DND-41 (cell line): ENCODE results near the gene ACCS.

Source experiments
- ATAC-seq: fragments of 200-7000 bp; cut with Tn5 transposase; 3 replicates; pipeline ENCODE4 v1.9.1; 2021; ENCODE audit warnings: low read depth; ENCODE audit not compliant: insufficient read depth
- DNase-seq: peaks from one replicate; pipeline ENCODE4 v3.0.0-alpha.2; 2020
- H2AFZ ChIP-seq: 2 replicates; pipeline ENCODE4 v1.6.0; 2012; ENCODE audit warnings: low read depth, low read length
- H3K27ac ChIP-seq: 2 replicates; pipeline ENCODE4 v1.5.1; 2012; ENCODE audit warnings: low read length, inconsistent platforms
- H3K27me3 ChIP-seq: fragments of 200-600 bp; sonication (generic); 2 replicates; pipeline ENCODE4 v1.6.0; 2012; ENCODE audit warnings: low read length, mild to moderate bottlenecking, inconsistent platforms; ENCODE audit not compliant: insufficient read depth, poor library complexity
- H3K36me3 ChIP-seq: 2 replicates; pipeline ENCODE4 v1.5.1; 2012; ENCODE audit warnings: low read length, inconsistent platforms; ENCODE audit not compliant: insufficient read depth
- H3K4me1 ChIP-seq: 2 replicates; pipeline ENCODE4 v1.5.1; 2012; ENCODE audit warnings: mild to moderate bottlenecking, low read length; ENCODE audit not compliant: insufficient read depth
- H3K4me2 ChIP-seq: 2 replicates; pipeline ENCODE4 v1.6.0; 2012; ENCODE audit warnings: mild to moderate bottlenecking, moderate library complexity, low read length, inconsistent platforms; ENCODE audit not compliant: insufficient read depth
- H3K4me3 ChIP-seq, 2 experiments: fragments of 200-600 bp in 1 of 2; shearing (Covaris generic) in 1 of 2; 2 replicates each; pipeline ENCODE4 v1.5.1; 2012 to 2016; ENCODE audit warnings: inconsistent platforms in 2 of 2, low read length in 2 of 2, mild to moderate bottlenecking in 2 of 2, low read depth in 1 of 2, moderate library complexity in 1 of 2
- H3K79me2 ChIP-seq: 2 replicates; pipeline ENCODE4 v1.6.0; 2012; ENCODE audit warnings: low read length, inconsistent platforms; ENCODE audit not compliant: insufficient read depth
- H3K9ac ChIP-seq: 2 replicates; pipeline ENCODE4 v1.6.0; 2012; ENCODE audit warnings: low read depth, mild to moderate bottlenecking, inconsistent platforms, low read length, moderate library complexity
- H3K9me3 ChIP-seq: 2 replicates; pipeline ENCODE4 v1.5.1; 2012; ENCODE audit warnings: low read length, moderate library complexity, mild to moderate bottlenecking, inconsistent platforms; ENCODE audit not compliant: insufficient read depth, severe bottlenecking
- H4K20me1 ChIP-seq: 2 replicates; pipeline ENCODE4 v1.6.0; 2012; ENCODE audit warnings: low read length; ENCODE audit not compliant: insufficient read depth
- EZH2 ChIP-seq: IDR thresholded peaks from 3 replicates; pipeline ENCODE4 v1.6.1; 2012; ENCODE audit warnings: borderline replicate concordance, low read depth, mild to moderate bottlenecking, moderate library complexity, low read length, inconsistent platforms; ENCODE audit not compliant: severe bottlenecking
- TF ChIP-seq, protein P1 (sequence below): IDR thresholded peaks from 2 replicates; pipeline ENCODE4 v1.5.1; 2012; ENCODE audit warnings: borderline replicate concordance, low read length, moderate library complexity, mild to moderate bottlenecking; ENCODE audit not compliant: poor library complexity, severe bottlenecking; ENCODE audit errors: extremely low read depth

The ACCS gene

GRCh38 chr11:44046182-44046581 lies 19.9 kb upstream of the ACCS start:
- TF ChIP-seq, protein P1, sequence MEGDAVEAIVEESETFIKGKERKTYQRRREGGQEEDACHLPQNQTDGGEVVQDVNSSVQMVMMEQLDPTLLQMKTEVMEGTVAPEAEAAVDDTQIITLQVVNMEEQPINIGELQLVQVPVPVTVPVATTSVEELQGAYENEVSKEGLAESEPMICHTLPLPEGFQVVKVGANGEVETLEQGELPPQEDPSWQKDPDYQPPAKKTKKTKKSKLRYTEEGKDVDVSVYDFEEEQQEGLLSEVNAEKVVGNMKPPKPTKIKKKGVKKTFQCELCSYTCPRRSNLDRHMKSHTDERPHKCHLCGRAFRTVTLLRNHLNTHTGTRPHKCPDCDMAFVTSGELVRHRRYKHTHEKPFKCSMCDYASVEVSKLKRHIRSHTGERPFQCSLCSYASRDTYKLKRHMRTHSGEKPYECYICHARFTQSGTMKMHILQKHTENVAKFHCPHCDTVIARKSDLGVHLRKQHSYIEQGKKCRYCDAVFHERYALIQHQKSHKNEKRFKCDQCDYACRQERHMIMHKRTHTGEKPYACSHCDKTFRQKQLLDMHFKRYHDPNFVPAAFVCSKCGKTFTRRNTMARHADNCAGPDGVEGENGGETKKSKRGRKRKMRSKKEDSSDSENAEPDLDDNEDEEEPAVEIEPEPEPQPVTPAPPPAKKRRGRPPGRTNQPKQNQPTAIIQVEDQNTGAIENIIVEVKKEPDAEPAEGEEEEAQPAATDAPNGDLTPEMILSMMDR: no peak
- no peak for TF ChIP-seq EZH2
- DNase-seq (no peak), ATAC-seq (no peak)
- Histone ChIP-seq H3K9ac (no peak overlapping the region), H3K27me3 (peaks cover 3% of the 10 kb centered on the region), H3K9me3 (peaks cover 4% of the 10 kb centered on the region), H4K20me1 (no peaks in the 10 kb centered on the region), H3K27ac (no peak overlapping the region), H3K4me1 (no peaks in the 10 kb centered on the region), H2AFZ (no peak overlapping the region), H3K4me2 (no peak overlapping the region), H3K4me3 (no peak overlapping the region), H3K36me3 (no peaks in the 10 kb centered on the region), H3K79me2 (no peaks in the 10 kb centered on the region)

GRCh38 chr11:44047298-44047697 lies 18.8 kb upstream of the ACCS start:
- Histone ChIP-seq H3K36me3 (no peaks in the 10 kb centered on the region), H3K4me1 (no peaks in the 10 kb centered on the region), H3K4me3 (no peak overlapping the region), H3K4me2 (no peak overlapping the region), H2AFZ (no peak overlapping the region), H3K79me2 (no peaks in the 10 kb centered on the region), H3K9ac (no peak overlapping the region), H3K27ac (no peak overlapping the region), H3K27me3 (peaks cover 3% of the 10 kb centered on the region), H4K20me1 (no peaks in the 10 kb centered on the region), H3K9me3 (no peaks in the 10 kb centered on the region)
- TF ChIP-seq EZH2: no peak
- TF ChIP-seq, protein P1: no peak
- DNase-seq (no peak), ATAC-seq (no peak)

DNA sequence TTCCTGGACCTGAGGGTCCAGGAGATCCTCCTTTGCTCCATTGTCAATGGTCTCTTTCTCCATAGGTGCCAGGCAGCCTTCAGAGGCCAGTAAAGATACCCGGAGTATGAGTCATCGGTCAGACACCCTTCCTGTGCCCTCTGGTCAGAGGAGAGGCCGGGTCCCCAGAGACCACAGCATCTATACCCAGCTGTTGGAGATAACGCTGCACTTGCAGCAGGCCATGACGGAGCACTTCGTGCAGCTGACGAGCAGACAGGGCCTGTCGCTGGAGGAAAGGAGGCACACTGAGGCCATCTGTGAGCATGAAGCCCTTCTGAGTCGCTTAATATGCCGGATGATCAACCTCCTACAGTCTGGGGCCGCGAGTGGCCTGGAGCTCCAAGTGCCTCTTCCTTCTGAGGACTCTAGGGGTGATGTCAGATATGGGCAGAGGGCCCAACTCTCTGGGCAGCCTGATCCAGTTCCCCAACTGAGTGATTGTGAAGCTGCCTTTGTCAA lies 18.1 kb upstream of the ACCS start, which contains the start of gene ACCSL:
TSS of gene ACCSL (plus strand) at position 51 of the 501 bp plus-strand sequence. CDS start at position 107, 56 bp downstream.
- Histone ChIP-seq H3K9me3 (no peaks in the 10 kb centered on the region), H3K4me1 (no peaks in the 10 kb centered on the region), H3K9ac (no peak within 1 kb of the TSS), H3K27ac (no peak within 1 kb of the TSS), H3K4me3 (no peak within 1 kb of the TSS), H2AFZ (no peak within 1 kb of the TSS), H3K36me3 (no peaks in the 10 kb centered on the region), H3K27me3 (peaks cover 3% of the 10 kb centered on the region), H4K20me1 (no peaks in the 10 kb centered on the region), H3K4me2 (no peak within 1 kb of the TSS), H3K79me2 (no peaks in the 10 kb centered on the region)
- TF ChIP-seq, protein P1: no peak
- no peak for TF ChIP-seq EZH2
- ATAC-seq: no peak
- no peak for DNase-seq
